Left renal pelvis (tissue), 4 donors: ENCODE measurements around the gene CAMKK1. TPM values are rescaled to one million over a fixed set of nuclear protein-coding genes. Genes with fewer than 3 reads are reported as not detected.
"Not testable (repeated sequence)": the region's sequence is repeated elsewhere in the genome, so short reads cannot be mapped to it uniquely, and the experiment has no call there.

Source experiments
- DNase-seq, 4 donors: peaks; one replicate each; pipeline ENCODE4 v3.0.0-alpha.2; 2013; ENCODE audit warnings: low read depth in 4 of 4, low spot score in 3 of 4
- polyA plus RNA-seq, 4 donors: library from polyadenylated mRNA; unstranded; fragments of 120-200 nt; gene quantifications; one replicate each; pipeline ENCODE4 v1.2.1, GENCODE V29; 2013; ENCODE audit not compliant: insufficient read length in 4 of 4

The CAMKK1 gene
- polyA plus RNA-seq, 4 donors: 3.2 to 5.5 (median 3.9) TPM

DNA sequence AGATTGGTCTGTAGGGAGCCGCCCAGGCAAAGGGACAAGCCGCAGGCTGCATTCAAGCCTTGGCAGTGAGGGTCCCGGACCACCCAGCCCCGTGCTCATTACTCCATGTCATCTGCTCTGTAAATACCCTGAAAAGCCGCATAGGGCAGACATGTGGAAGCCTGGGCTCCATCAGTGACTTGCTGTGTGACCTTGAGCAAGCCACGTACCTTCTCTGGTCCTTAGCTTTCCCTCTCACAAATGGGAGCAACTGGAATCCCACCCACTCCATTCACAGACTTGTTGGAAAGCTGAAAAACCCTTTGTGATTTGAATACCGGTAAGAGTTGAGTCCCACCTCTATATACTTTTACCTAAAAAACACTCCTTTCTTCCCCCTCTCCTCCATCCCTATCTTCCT lies 11.9 kb downstream of the CAMKK1 start:
- DNase-seq: no peak

DNA sequence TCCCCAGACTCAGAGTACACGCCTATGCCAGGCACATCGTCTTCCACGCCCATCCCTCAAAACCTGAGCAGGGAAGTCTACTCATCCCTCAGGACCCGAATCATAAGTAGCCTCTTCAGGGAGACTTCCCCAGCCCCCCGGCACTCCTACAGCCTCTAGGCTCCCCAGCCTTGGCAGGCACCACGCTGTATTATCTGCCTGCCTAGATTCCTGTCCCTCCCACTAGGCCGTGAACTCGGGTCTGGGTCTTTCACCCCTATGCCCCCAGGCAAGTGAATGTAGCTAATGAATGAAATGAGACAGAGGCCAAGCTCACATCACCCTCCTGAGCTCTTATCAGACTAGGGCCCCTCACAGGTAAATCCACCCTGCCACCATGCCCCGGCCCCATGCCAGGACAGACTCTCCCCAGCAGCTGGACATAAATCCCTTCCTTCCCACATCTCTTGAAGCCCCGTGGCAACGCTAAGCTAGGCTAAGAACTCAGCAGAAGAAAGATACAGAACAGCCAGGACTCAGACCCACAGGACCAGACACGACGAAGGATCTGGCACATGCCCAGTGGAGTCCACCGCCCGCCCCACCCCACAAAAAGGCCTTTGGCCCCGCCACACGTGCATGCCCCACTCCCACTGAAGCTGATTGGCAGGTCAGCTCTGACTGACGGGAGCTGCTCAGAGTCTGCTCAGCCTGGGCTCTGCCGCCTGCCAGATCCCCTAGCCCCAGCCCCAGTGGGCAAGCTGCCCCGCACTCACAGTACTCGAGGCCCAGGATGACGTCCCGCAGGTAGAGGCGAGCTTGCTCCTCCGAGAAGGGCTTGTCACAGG lies 13.0 kb downstream of the CAMKK1 start:
- DNase-seq: no peak

DNA sequence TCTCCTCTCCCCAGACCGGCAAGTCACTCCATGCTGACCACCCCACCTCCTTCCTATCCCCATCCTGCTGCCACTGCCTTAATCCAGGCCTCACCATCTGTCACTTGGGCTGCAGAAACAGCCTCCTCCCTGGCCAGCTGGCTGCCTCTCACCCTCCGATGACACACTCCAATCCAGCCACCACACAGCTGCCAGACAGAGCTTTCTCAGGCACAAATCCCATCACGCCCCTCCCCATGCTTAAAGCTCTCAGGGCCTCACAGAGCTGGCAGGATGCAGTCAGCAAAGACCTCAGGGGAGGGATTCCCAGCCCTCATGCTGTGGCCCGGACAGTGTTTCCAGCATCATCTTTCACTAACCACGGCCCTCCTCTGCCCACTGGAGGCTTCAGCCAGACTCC lies 13.7 kb downstream of the CAMKK1 start:
- DNase-seq: no peak

DNA sequence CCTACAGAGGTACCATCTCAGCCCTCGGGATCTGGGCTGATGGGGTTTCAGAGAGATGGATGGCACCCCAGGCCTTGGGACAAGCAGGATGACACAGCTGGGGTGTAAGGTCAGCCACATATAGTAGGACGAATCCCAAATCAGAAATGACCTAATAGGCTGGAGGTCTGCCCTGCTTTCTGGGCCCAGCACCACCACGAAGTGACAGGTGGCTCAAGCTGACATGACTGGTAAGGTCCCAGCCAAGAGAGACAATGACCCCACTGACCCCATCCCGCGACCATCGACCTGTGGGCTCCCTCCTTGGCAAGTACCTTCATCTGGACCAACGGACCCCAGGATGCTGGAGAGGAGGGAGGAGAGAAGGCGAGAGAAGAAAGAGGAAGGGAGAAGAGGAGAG lies 15.6 kb downstream of the CAMKK1 start:
- no peak for DNase-seq

DNA sequence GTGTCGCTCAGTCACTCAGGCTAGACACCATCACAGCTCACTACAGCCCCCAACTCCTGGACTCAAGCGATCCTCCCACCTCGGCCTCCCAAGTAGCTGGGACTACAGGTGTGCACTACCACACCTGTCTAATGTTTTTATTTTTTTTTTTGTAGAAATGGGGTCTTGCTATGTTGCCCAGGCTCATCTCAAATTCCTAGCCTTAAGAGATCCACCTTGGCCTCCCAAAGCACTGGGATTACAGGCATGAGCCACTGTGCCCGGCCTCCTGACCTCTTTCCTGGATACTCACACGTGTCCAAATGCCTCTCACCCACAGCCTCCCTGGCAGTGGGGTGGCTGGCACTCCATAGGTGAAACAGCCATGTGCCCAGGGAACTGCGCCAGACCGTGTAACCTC lies 17.5 kb downstream of the CAMKK1 start:
- DNase-seq: no peak

DNA sequence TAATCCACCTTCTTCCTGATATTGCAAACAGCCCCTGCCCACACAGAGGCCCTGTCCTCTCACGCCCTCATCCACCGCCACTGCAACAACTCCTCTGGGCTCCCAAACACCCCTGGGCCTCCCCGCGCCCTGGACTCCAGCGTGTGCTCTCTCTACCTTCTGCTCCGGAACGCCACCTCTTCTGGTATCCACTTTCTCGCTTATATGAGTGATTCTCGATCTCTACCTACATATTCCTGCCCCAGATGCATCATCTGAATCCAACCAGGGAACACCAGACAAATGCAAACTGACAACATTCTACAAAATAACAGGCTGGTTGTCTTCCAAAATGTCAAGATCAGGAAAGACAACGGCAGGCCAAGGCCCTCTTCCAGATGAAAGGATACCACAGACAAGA lies 19.0 kb downstream of the CAMKK1 start:
- no peak for DNase-seq

DNA sequence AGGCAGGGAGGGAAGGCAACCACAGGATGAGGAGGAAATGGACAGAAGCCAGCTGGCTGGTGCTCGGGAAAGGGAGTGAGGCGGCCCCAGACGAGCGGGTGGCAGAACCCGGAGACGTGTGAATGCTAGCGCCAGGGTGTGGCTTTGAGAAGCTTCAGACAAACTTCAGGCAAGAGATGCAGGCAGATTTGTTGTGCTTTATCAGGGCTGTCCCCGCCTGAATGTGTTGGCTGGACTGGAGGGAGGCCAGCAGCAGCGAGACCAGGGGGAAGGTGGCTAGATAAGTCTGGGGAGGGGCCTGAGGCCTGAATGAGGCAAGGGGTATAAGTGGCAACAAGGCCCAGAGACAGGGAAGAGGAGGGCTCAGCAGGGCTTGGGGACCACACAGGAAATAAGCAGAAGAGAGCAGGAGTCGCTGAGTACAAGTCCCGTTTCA lies 22.0 kb downstream of the CAMKK1 start:
- DNase-seq: no peak

DNA sequence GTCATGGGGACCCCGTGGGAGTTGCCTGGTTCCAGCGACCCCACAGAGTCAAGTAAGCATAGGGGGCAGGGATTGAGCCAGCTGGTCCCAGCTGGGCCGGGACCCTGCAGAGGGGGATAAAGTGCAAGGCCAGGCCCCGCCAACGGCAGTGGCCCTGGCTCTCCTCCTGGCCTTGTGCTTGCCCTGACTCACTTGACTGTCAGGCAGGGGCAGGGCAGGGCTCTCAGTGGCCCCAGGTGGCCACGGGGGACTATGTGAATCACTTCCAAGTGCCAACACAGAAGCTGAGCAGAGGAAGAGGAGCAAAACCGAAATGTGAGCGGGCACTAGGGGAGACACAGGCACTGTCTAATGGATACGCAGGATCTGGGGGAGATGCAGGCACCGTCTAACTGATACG lies 25.2 kb downstream of the CAMKK1 start:
- DNase-seq: no peak

DNA sequence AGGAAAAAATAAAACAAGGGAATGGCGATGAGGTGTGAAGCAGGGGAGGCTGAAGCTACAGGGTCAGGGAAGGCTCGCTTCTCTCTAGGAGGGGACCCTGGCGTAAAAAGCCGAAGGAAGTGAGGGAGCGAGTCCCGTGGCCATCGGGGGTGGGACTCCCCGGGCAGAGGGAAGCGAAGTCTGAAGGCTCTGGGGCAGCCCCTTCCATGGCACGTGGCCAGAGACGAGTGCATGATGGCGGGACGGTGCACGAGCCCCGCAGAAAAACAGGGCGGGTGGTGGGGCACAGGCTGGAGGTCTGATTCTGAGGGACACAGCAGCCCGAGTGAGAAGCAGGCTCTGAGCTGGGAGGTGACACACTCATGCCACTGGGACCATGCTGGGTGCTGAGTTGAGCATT lies 25.7 kb downstream of the CAMKK1 start:
- no peak for DNase-seq

DNA sequence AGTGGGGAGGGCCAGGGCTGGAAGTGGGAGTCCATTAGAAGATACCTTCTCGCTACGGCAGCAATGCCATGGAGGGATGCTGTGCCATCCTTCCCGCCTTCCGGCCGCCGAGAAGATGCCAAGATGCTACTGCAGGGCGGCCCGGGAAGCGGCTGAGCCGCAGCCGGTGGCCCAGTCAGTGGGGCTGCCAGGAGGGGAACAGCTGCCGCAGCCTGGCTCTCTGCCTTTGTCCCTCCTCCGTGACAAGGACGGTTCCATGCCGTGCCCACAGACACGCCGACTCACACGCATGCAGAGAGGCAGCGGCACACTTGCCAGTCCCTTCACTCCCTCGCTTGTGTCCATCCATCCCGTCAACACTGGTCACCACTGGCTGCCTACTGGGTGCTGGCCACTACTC lies 26.6 kb downstream of the CAMKK1 start:
- no peak for DNase-seq

DNA sequence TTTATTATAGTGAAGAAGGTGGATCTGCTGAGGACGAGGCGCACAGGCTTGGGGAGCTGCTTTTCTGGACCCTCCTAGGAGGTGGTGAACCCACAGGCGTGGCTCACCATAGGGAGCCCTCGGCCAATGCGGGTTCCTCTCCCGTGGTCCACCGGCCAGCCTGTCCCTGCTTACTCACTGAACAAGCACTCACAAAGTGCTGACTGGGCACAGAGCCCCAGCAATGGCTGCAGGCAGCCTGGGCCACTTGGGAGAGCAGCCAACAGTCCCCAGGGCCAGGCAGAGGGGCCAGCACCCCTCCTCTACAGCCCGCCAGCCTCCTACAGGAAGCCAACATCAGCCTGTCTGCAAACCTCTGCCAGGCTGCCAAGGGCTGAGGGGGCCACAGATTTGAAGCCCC lies 27.7 kb downstream of the CAMKK1 start:
- no peak for DNase-seq

DNA sequence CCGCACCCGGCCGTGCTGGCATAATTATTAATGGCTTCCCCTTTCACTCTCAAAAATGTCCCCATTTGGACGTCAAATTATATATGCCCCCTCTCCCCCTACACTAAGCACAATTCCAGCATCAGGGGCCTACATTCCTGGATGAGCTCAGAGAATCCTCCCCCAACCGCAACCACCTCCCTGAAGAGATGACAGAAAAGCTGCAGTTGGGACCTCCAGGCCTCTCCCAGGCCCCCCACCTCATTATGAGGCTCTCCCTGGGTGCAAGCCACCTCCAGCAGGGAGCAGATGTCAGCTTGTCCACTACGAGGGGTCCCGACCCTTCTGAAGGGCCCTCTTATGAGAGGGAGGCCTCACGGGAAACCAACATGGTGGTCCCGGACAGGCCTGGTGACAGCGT lies 28.3 kb downstream of the CAMKK1 start:
- no peak for DNase-seq

DNA sequence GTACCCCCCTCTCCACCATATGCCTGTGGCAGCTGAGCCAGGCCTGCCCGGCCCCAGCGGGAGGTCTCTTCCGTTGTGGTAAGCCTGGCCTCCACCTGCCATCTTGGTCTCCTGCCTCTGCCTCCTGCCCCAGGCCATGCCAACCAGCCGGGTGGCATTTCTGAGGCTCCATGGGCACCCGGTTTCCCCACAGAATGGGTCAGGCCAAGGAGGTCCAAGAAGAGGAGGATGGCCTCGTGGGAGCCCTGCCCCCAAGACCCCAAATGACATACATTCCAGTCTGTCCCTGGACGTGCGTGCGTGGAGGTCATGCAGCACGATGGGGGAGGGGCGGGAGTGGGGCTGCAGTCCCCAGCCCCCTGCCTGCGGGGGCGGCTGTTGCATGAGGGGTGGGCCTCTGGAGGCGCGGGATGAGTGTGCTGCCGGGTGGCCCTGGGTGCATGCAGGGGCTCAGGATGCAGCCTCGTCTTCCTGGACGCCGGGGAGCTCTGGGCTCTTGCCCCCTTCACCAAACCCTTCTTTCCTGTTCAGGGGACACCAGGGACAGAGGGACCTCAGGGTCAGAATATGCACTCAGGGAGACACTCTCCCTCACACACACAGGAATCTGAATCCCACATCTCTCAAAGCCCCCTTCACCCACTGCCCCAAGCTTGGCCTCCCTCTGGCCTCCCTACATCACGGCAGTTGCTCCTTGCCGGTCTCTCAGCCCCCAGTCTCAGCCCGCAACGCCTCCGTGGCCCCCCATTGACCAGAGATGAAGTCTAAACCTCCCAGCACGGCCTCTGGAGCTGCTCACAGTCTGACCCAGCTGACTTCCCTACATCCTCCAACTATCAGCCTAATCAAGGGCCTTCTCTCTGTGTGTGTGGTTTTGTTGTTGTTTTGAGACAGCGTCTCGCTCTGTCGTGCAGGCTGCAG lies 30.8 kb downstream of the CAMKK1 start:
- DNase-seq: no peak

DNA sequence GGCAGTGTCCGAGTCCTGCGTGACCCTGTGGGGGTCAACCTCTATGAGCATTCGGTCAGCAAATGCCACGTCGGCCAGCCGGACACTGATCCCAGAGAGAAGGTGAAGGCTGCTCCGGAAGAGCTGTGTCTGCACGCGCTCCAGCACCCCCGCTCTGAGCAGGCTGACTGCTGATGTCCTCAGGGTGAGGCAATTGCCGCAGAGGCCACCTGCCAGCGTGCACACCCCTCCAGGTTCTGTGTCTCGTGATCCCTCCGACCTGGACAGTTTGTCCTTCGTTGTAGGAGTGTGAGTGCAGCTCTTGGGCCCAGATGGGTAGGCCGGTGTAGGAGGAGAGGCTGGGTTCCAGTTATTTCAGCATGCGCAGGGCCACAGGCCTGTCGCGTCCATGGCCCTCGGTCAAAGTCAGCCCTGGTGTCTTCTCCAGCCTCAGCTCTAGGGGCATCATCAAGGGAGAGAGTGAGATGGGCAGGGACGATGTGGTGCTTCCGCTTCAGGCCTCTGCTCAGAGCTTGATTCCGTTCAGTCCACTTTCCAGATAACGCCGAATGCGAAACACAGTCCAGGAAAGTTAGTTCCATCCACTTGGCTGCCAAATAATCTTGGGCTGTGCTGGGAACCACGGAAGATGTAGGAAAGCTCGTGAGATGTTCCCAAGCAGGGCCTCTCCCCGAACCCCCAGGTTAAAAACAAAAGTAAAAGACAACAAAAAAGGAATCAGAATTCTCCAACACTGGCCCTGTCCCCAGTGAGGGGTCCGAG lies 31.7 kb downstream of the CAMKK1 start:
- no peak for DNase-seq

DNA sequence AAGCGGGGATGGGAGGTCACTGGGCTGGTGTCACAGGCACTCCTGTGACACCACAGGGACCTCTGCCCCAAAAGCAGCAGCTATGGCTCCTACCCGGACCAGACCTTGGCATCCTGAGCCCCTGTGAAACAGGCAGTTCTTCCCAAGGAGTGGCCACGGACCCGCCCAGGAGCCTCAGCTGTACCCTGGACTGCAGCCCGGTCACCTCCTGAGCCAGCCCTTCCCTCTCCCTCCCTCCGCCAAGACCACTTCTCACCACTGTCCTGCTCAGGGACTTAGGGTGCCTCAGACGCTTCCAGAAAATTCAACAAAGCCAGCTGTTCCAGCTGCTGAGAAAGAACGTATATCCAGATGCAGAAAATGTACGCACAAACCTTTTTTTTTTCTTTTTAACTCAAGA lies 32.9 kb downstream of the CAMKK1 start:
- no peak for DNase-seq

DNA sequence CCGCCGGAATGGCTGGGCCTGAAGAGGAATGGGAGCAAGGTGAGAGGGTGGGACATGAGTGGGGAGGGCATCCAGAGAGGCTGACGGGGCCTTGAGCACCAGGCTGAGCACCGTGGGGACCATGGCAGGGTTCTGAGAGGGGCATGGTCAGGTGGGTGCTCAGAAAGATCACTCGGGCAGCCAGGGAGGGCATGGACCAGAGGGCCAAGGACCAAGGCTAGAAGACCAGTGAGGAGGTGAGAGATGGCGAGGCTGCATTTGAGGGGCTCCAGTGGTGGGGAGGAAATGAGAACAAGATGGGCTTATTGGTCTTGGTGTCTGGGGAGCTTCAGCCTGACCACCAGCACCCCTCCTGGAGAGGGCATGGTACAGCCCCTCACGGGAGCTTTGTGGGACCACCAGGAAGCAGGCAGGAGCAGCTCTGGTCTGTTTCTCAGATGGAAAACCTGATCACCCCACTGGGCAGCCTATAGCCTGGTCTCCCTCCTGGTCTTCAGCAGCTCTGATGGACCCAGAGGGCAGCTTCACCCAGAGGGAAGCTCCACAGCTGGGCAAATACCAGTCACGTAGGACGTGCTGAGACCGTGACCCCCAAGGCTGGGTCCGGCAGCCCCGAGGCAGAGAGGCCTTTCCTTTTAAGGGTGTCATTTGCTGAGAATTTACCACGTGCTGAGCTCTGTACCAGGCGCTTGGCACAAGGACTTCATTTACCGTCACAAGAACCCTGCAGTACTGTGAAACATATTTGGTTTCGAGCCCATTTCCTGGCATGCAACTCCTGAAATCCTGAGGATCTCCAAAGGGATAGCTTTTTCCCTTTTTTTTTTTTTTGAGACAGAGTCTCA lies 35.4 kb downstream of the CAMKK1 start:
- DNase-seq: no peak

DNA sequence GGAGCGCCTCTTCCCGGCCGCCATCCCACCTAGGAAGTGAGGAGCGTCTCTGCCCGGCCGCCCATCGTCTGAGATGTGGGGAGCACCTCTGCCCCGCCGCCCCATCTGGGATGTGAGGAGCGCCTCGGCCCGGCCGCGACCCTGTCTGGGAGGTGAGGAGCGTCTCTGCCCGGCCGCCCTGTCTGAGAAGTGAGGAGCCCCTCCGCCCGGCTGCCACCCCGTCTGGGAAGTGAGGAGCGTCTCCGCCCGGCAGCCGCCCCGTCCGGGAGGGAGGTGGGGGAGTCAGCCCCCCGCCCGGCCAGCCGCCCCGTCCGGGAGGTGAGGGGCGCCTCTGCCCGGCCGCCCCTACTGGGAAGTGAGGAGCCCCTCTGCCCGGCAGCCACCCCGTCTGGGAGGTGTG lies 38.6 kb downstream of the CAMKK1 start:
- DNase-seq: not testable (repeated sequence)

DNA sequence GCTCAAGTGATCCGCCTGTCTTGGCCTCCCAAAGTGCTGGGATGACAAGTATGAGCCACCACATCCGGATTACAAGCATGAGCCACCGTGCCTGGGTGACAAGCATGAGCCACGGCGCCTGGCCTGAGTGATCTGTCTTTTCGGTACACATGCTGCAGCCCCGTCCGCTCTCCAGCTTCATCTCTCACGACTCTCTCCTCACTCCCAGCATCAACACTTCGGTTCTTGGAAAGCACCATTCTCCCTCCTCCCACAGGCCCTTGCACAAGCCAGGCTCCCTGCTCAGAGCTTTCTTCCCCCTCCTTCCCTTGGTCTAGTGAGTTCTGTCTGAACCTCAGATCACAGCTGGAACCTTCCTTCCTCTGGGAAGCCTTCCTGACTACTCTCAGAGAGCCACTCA lies 40.3 kb downstream of the CAMKK1 start:
- no peak for DNase-seq

DNA sequence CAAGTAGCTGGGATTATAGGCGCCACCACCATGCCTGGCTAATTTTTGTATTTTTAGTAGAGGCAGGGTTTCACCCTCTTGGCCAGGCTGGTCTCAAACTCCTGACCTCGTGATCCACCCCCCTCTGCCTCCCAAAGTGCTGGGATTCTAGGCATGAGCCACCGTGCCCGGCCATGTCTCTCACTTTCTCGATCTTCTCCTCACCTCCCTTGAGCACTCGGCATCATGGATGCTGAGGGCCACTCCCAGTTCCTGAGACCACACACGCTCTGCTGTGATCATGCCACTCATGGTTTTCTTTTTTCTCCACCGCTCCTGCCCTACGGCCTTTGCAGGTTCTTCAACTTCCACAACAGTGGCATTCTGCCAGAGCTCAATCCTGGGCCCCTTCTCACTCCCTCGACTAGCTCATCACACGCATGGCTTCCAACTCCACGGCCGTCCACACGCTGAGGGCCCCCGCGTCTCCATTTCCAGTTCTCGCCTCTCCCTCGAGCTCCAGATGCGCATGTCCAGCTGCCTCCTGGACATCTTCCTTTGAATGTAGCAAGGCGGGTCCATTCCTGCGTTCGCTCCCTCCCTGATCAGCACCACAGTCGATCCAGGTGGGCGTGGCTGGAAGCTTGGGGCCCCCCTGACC lies 41.3 kb downstream of the CAMKK1 start:
- DNase-seq: no peak
